Muscle of arm (tissue), 12 donors: ENCODE results near the gene PDCD1. TPM values are rescaled to one million over a fixed set of nuclear protein-coding genes. Genes with fewer than 3 reads are reported as not detected.

Experiments used
- DNase-seq: peaks from one replicate; pipeline ENCODE4 v3.0.0-alpha.2; 2013
- polyA plus RNA-seq, 12 donors: library from polyadenylated mRNA; unstranded; fragments of 120-200 nt; gene quantifications; one replicate each; pipeline ENCODE4 v1.2.1, GENCODE V29; 2013; ENCODE audit not compliant: insufficient read length in 12 of 12

Gene PDCD1
- polyA plus RNA-seq, 12 donors = 0.12 to 0.68 (median 0.17) TPM; not detected in 6

- DNase-seq = no peak
These were observed 5.6 kb downstream of the PDCD1 start for GRCh38 chr2:241852981-241853631.

GRCh38 chr2:241852116-241852980 is 6.3 kb downstream of the PDCD1 start:
- no peak for DNase-seq

- no peak for DNase-seq
These were observed 7.2 kb downstream of the PDCD1 start for GRCh38 chr2:241851325-241852115.

GRCh38 chr2:241850544-241851324 is 8.0 kb downstream of the PDCD1 start:
- DNase-seq = no peak

GRCh38 chr2:241849616-241850543 is 8.8 kb downstream of the PDCD1 start:
- no peak for DNase-seq

- no peak for DNase-seq
These were observed 9.7 kb downstream of the PDCD1 start for GRCh38 chr2:241848761-241849615.

- DNase-seq = no peak
These were observed 12.3 kb downstream of the PDCD1 start for GRCh38 chr2:241846406-241846805.

GRCh38 chr2:241844831-241845578 is 13.7 kb downstream of the PDCD1 start:
- no peak for DNase-seq

GRCh38 chr2:241844066-241844728 is 14.5 kb downstream of the PDCD1 start:
- peak; percentile 86 for DNase-seq

- DNase-seq = no peak
These were observed 15.2 kb downstream of the PDCD1 start for GRCh38 chr2:241843321-241844065.

GRCh38 chr2:241842620-241843211 is 16.0 kb downstream of the PDCD1 start:
- no peak for DNase-seq

- no peak for DNase-seq
These were observed 16.7 kb downstream of the PDCD1 start for GRCh38 chr2:241842067-241842415.

GRCh38 chr2:241841181-241842066 is 17.3 kb downstream of the PDCD1 start:
- no peak for DNase-seq

GRCh38 chr2:241837197-241837965 is 21.3 kb downstream of the PDCD1 start:
- no peak for DNase-seq

GRCh38 chr2:241836292-241836691 is 22.4 kb downstream of the PDCD1 start:
- DNase-seq = no peak
